Endodermal cell (in vitro differentiated cells): ENCODE data around the gene PCYOX1L. TPM values are rescaled to one million over a fixed set of nuclear protein-coding genes. Genes with fewer than 3 reads are reported as not detected.

Source experiments
- DNase-seq: peaks from one replicate; pipeline ENCODE4 v3.0.0-alpha.2; 2017
- H3K27ac ChIP-seq: 2 replicates; pipeline ENCODE4 v1.5.1; 2013; ENCODE audit warnings: mild to moderate bottlenecking, low read depth, low read length, moderate library complexity
- H3K27me3 ChIP-seq: 2 replicates; pipeline ENCODE4 v1.6.1; 2013; ENCODE audit warnings: mild to moderate bottlenecking, low read length, moderate library complexity; ENCODE audit not compliant: insufficient read depth, control insufficient read depth, poor library complexity, severe bottlenecking
- H3K36me3 ChIP-seq: 2 replicates; pipeline ENCODE4 v1.7.0; 2013; ENCODE audit warnings: mild to moderate bottlenecking, low read length, moderate library complexity; ENCODE audit not compliant: control insufficient read depth, insufficient read depth
- H3K4me1 ChIP-seq: one replicate; pipeline ENCODE4 v1.7.0; 2013; ENCODE audit warnings: low read length; ENCODE audit not compliant: control insufficient read depth, insufficient read depth
- H3K4me3 ChIP-seq: 2 replicates; pipeline ENCODE4 v1.5.1; 2013; ENCODE audit warnings: mild to moderate bottlenecking, low read length, moderate library complexity
- H3K9ac ChIP-seq: 2 replicates; pipeline ENCODE4 v1.6.1; 2013; ENCODE audit warnings: mild to moderate bottlenecking, low read length, moderate library complexity; ENCODE audit not compliant: poor library complexity, severe bottlenecking; ENCODE audit errors: extremely low read depth
- H3K9me3 ChIP-seq: 2 replicates; pipeline ENCODE4 v1.6.1; 2013; ENCODE audit warnings: mild to moderate bottlenecking, low read length, moderate library complexity; ENCODE audit not compliant: control insufficient read depth
- H3K27ac Mint-ChIP-seq: 2 replicates; pipeline ENCODE4 v1.8.0; 2020; ENCODE audit warnings: mixed read lengths
- H3K27me3 Mint-ChIP-seq: 2 replicates; pipeline ENCODE4 v1.8.0; 2021; ENCODE audit warnings: mild to moderate bottlenecking, mixed read lengths; ENCODE audit not compliant: insufficient read depth
- H3K36me3 Mint-ChIP-seq: 2 replicates; pipeline ENCODE4 v1.8.0; 2020; ENCODE audit warnings: low read depth, mixed read lengths
- H3K4me1 Mint-ChIP-seq: 2 replicates; pipeline ENCODE4 v1.8.0; 2020; ENCODE audit warnings: mixed read lengths
- H3K4me3 Mint-ChIP-seq: 2 replicates; pipeline ENCODE4 v1.8.0; 2020; ENCODE audit warnings: mild to moderate bottlenecking, moderate library complexity, mixed read lengths
- H3K9me3 Mint-ChIP-seq: 2 replicates; pipeline ENCODE4 v1.8.0; 2020; ENCODE audit warnings: mild to moderate bottlenecking, mixed read lengths
- CTCF ChIP-seq: fragments of 200-600 bp; sonication (generic); conservative IDR thresholded peaks from 2 replicates; pipeline ENCODE4 v1.5.0; 2021; ENCODE audit warnings: antibody characterized with exemption, mild to moderate bottlenecking
- WGBS, 2 experiments: methylation state at CpG; one replicate each; pipeline versions ENCODE4 v1.1.5 to v1.1.7; 2013; ENCODE audit warnings: missing lambda C conversion rate in 2 of 2, mixed read lengths in 1 of 2; ENCODE audit not compliant: insufficient coverage in 1 of 2, insufficient read length in 1 of 2; 5-methylcytosine and 5-hydroxymethylcytosine counted together
- total RNA-seq, 2 donors: library from RNA; stranded (reverse); fragmentation: NEBNext Ultra II Directional in 1 of 2; extraction: Animal tissue kit (Norgen Biotek cat#: 25700) in 1 of 2; gene quantifications; 2 replicates in 1 of 2; 3 replicates in 1 of 2; pipeline ENCODE4 v1.2.1, GENCODE V29; 2021

PCYOX1L gene
- total RNA-seq, 2 donors from 2014 or later = 11.1 to 11.7 TPM

- H3K36me3 Mint-ChIP-seq = no peaks in the 10 kb centered on the region
- Histone ChIP-seq H3K9ac (no peak overlapping the region), H3K4me3 (no peak overlapping the region), H3K27me3 (no peaks in the 10 kb centered on the region), H3K9me3 (no peaks in the 10 kb centered on the region), H3K36me3 (no peaks in the 10 kb centered on the region), H3K27ac (no peak overlapping the region), H3K4me1 (no peaks in the 10 kb centered on the region)
- 86 to 100% methylated on average over 1 to 2 of the region's 2 CpGs for WGBS, 2 experiments
- no peaks in the 10 kb centered on the region for H3K4me1 Mint-ChIP-seq
- TF ChIP-seq CTCF = no peak
- peaks cover 8% of the 10 kb centered on the region for H3K27me3 Mint-ChIP-seq
- DNase-seq = no peak
- no peak overlapping the region for H3K4me3 Mint-ChIP-seq
- no peaks in the 10 kb centered on the region for H3K9me3 Mint-ChIP-seq
- no peak overlapping the region for H3K27ac Mint-ChIP-seq
Observed at GRCh38 chr5:149333711-149334443, 24.0 kb upstream of the PCYOX1L start.

GRCh38 chr5:149337736-149338135 lies 20.1 kb upstream of the PCYOX1L start:
- Mint-ChIP-seq H3K27me3 (peaks cover 17% of the 10 kb centered on the region), H3K4me3 (no peak overlapping the region), H3K9me3 (no peaks in the 10 kb centered on the region), H3K36me3 (no peaks in the 10 kb centered on the region), H3K27ac (no peak overlapping the region), H3K4me1 (no peaks in the 10 kb centered on the region)
- Histone ChIP-seq H3K9ac (no peak overlapping the region), H3K36me3 (no peaks in the 10 kb centered on the region), H3K4me3 (no peak overlapping the region), H3K27me3 (peaks cover under 1% of the 10 kb centered on the region), H3K9me3 (no peaks in the 10 kb centered on the region), H3K27ac (no peak overlapping the region), H3K4me1 (no peaks in the 10 kb centered on the region)
- no peak for TF ChIP-seq CTCF
- no peak for DNase-seq
- WGBS, 2 experiments = 91% methylated on average over 4 of the region's 4 CpGs; no CpG with 5 or more reads in 1 of the 2 experiments

- H3K27me3 ChIP-seq = peaks cover 6% of the 10 kb centered on the region
- 83 to 88% methylated on average over 1 of the region's 1 CpG for WGBS, 2 experiments
- DNase-seq = no peak
- no peak overlapping the region for H3K27ac ChIP-seq
- TF ChIP-seq CTCF = no peak
- Mint-ChIP-seq H3K36me3 (no peaks in the 10 kb centered on the region), H3K4me3 (no peak overlapping the region), H3K4me1 (no peaks in the 10 kb centered on the region), H3K27ac (no peak overlapping the region), H3K9me3 (no peaks in the 10 kb centered on the region), H3K27me3 (peaks cover 24% of the 10 kb centered on the region)
- no peak overlapping the region for H3K9ac ChIP-seq
- H3K9me3 ChIP-seq = no peaks in the 10 kb centered on the region
- no peaks in the 10 kb centered on the region for H3K4me1 ChIP-seq
- no peaks in the 10 kb centered on the region for H3K36me3 ChIP-seq
- H3K4me3 ChIP-seq = no peak overlapping the region
Observed at GRCh38 chr5:149338364-149338763, 19.5 kb upstream of the PCYOX1L start.
